Left forelimb (tissue), 1 donor: ENCODE results near the gene SSBP4.
A peak's percentile ranks its signal among the peaks of the same experiment; 100 is the strongest.
"Not testable (repeated sequence)": the region's sequence is repeated elsewhere in the genome, so short reads cannot be mapped to it uniquely, and the experiment has no call there.

Source experiments
- DNase-seq: peaks from one replicate; pipeline ENCODE4 v3.0.0-alpha.2; 2018; ENCODE audit warnings: low spot score

The SSBP4 gene

GRCh38 chr19:18419195-18419698 lies at the start of gene SSBP4:
Gene SSBP4 (plus strand): TSS chr19:18419398. CDS start chr19:18419649, 251 bp downstream.
- DNase-seq: peak; percentile 91

- no peak for DNase-seq
Observed at GRCh38 chr19:18373407-18373891, 45.7 kb upstream of the SSBP4 start.

- peak; percentile 87 for DNase-seq
Observed at GRCh38 chr19:18373892-18374629, 45.1 kb upstream of the SSBP4 start.

- DNase-seq: no peak
Observed at GRCh38 chr19:18377026-18377425, 42.2 kb upstream of the SSBP4 start.

- DNase-seq: peak; percentile 82
Observed at GRCh38 chr19:18379803-18380747, 39.1 kb upstream of the SSBP4 start.

- DNase-seq: no peak
Observed at GRCh38 chr19:18380843-18381242, 38.4 kb upstream of the SSBP4 start.

- DNase-seq: not testable (repeated sequence)
Observed at GRCh38 chr19:18383622-18384021, 35.6 kb upstream of the SSBP4 start.

- no peak for DNase-seq
Observed at GRCh38 chr19:18384775-18385174, 34.4 kb upstream of the SSBP4 start.

- DNase-seq: no peak
Observed at GRCh38 chr19:18385359-18385674, 33.9 kb upstream of the SSBP4 start.

- no peak for DNase-seq
Observed at GRCh38 chr19:18385675-18386542, 33.3 kb upstream of the SSBP4 start, which contains the start of gene GDF15. Gene GDF15 (plus strand): TSS chr19:18386158. CDS start chr19:18386190, 32 bp downstream.

GRCh38 chr19:18386543-18387271 lies 32.5 kb upstream of the SSBP4 start:
- DNase-seq: no peak

GRCh38 chr19:18388100-18388959 lies 30.9 kb upstream of the SSBP4 start:
- DNase-seq: peak; percentile 89

- no peak for DNase-seq
Observed at GRCh38 chr19:18388960-18389725, 30.1 kb upstream of the SSBP4 start.

GRCh38 chr19:18389726-18390064 lies 29.5 kb upstream of the SSBP4 start:
- no peak for DNase-seq

- DNase-seq: no peak
Observed at GRCh38 chr19:18390065-18390907, 28.9 kb upstream of the SSBP4 start.

- DNase-seq: no peak
Observed at GRCh38 chr19:18391509-18392075, 27.6 kb upstream of the SSBP4 start.

- no peak for DNase-seq
Observed at GRCh38 chr19:18392417-18392816, 26.8 kb upstream of the SSBP4 start.

- DNase-seq: no peak
Observed at GRCh38 chr19:18392926-18393325, 26.3 kb upstream of the SSBP4 start.
